DMS 273 treated with DMSO at 0.1 percent for 48 hours (cell line): ENCODE data around the gene TRAPPC1.

Experiments used
- DNase-seq: peaks from one replicate; lab custom pipeline; 2025; lab: John Stamatoyannopoulos, UW

TRAPPC1 gene

GRCh38 chr17:7940034-7940433 is 8.3 kb upstream of the TRAPPC1 start:
- no peak for DNase-seq

- no peak for DNase-seq
Measured at GRCh38 chr17:7935859-7936258, 4.1 kb upstream of the TRAPPC1 start.

DNA sequence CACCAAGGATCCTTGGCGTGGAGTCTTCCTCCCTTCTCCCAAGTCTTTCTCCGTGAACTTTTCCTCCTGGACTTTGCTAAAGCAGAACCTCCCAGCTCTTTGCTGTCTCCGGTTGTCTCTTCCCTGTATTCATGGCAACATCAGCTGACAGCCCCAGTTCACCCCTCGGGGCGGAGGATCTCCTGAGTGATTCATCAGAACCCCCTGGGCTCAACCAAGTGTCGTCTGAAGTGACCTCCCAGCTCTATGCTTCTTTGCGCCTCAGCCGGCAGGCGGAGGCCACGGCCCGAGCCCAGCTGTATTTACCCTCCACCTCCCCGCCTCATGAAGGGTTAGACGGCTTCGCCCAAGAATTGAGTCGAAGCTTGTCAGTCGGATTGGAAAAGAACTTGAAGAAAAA is 1.2 kb upstream of the TRAPPC1 start:
- DNase-seq = no peak

DNA sequence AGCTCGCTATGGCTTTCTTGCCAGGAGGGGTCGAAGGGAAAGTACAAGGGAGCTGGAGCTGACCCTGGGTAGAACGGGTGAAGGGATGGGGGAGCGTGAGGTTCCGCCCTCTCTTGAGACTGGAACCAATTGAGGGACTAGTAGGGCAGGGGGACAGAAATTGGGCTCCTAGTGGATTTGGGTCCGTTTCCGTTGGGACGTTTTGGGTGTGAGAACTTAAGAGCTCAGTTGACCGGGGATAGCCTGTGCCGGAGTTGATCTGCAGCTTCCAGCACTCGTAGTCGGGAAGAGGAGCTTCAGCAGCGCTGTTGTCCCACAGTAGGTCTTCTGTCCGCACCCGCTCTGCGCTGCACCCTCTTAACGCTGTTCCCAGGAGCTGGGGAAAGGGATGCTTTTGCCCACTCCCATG is 741 bp upstream of the TRAPPC1 start:
- DNase-seq = no peak

- no peak for DNase-seq
Measured at GRCh38 chr17:7930841-7931631, 710 bp downstream of the TRAPPC1 start.

DNA sequence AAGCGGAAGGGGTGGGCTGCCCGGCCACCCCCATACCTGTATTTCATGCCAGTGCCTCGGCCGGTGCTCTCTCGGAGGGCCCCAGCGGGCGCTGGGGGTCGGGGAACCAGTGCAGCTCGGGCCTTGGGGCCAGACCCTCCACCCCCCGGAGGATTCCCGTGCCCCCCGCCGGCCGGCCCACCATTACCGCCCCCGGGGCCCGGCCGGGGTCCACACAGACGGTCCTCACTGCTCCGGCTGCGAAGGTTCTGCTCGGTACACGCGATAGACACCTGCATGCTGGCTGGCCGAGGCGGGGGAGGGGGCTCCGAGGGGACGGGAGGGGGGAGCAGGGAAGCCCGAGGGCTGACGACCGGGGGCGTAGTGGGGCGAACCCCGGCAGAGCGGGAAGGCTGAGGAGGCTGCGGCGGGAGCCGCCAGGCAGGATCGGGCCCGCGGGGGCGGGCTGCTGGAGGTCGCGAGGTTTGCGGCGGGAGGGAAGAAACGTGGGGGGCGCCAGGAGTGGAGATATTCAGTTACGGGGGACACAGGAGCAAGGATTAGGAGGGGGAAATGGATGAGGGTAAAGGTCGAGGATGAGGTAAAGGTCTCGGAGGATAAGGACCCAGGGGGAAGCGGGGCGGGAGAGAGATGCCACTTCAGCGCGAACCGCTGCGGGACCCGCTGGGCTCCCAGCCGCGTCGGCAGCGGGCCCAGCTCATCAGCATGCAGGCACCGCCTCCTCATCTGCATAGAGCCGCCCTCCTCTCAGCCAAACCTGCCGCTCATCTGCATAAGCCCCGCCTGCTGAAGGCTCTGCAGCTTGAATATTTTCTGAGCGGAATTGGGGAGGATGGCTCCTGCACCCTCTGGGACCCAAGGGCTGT is 2.4 kb downstream of the TRAPPC1 start, which contains the start of gene KCNAB3:
KCNAB3 (minus strand) TSS at position 699 of the 866 bp plus-strand sequence; CDS start at position 278, 421 bp downstream.
- DNase-seq = no peak

DNA sequence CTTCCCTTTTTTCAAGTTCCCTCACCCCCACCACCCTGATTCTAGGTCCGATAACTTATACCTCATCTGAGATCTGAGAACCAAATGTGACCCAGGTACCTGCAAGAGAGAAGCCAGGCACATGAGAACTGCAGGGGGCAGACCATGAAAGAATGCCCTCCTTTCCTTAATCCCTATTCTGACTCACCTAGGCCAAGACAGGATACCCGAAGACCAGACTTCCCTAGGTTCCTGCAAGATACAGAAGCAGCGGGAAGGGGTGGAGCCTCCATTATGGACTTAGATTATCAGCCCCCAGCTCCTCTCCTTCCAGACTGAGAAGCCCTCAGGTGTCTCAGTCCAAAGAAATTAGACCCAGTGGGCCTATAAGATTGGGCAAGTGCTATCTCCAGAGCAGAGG is 4.2 kb downstream of the TRAPPC1 start:
- no peak for DNase-seq

DNA sequence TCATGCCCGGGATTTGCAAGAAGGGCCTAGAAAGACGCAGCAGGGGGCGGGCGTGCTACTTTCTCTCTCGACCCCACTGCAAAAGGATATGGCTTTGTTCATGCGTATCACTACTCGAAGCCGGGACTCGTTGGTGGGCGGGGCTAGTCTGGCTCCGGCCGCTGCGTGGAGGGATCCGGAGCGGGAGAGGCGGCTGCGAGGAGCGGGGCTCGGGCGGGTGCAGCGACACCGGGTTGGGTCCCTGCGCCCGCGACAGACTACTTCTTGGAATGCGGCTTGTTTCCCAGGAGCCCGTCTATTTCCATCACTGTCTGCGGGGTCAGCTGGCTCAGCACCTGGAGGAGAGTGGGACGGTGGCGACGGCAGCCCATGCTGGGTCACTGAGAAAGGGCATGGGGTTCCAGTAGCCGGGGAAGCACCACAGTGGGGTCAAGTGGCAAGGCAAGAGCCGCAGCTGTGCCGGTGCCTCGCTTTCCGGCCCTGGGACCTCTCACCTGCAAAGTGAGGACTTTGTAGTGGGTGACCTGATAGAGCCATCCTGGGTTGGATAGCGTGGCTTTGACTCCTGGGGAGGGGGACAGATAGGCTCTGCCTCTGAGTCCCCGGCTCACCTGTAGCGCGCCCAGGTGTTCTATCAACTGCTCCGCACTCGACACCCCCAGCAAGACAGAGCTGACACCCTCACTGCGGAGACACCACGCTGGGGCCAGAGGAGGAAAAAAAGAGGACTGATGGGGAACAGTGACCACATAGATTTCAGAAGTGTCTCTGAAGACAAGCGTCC is 8.7 kb downstream of the TRAPPC1 start:
- DNase-seq = no peak

DNA sequence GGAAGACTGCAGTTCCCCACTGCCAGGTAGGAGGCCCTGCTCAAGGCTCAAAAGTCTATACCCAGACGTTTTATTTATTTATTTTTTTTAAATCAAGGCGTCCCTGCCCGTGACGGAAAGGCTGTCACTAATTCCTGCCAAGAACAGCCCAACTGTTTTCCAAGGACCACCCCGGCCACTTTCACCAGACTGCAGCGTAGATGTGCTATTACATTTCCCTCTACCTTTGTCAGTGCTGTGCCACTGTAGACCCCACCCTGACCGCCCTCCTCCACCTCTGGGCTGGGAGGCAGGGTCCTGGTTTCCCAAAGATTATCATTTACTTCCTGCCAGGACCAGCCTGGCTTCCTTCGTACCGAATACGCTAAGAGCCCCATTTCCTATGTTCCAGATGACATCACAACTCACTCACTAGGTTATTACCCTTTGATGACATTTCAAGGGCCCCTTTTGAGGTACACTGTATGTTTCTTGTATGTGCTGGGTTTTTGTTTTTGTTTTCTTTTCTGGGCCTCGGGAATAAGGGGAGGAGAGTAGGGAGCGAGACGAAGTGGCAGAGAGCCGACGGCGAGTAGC is 9.4 kb downstream of the TRAPPC1 start:
- no peak for DNase-seq

- DNase-seq = no peak
Measured at GRCh38 chr17:7916808-7917207, 14.9 kb downstream of the TRAPPC1 start.

GRCh38 chr17:7916385-7916682 is 15.4 kb downstream of the TRAPPC1 start:
- DNase-seq = no peak

DNA sequence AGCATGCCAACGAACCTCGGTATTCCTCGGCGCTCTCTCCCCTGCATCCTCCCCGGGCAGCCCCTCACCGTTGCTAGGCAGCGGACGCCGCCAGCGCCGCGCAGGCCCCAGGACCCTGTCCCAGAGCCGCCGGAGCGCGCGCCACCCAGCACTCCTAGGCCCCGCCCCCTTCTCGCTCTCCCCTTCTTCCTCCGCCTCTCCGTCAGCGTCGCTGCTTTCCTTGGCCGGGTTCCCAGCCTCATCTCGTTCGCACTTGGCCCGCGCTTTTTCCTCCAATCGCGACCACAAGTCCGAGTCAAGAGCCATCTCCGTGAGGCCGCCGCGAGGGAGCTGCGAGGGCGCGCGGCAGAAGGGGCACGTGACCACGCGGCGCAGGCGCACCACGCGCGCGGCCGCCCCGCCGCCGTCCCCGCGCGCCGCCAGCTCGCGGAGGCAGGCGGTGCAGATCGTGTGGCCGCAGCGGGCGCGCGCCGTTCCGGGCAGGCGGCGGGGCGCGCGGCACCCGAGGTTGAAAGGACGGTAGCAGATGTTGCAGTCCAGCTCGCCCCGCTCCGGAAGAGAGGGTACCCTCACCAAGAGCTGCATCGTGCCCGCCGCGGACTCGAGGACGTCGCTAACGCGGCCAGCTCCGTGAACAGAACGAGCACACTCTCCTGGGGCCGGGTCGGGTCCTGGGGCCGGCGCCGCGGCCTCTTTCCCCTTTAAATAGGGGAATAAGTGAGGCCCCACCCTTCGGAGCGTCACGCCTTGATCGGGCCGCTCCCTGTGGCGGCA is 15.9 kb downstream of the TRAPPC1 start, which contains the start of gene RNF227:
RNF227 (minus strand) TSS at position 679 of the 774 bp plus-strand sequence; CDS start at position 585, 94 bp downstream.
- peak; percentile 81 for DNase-seq

GRCh38 chr17:7915179-7915610 is 16.6 kb downstream of the TRAPPC1 start:
- no peak for DNase-seq

DNA sequence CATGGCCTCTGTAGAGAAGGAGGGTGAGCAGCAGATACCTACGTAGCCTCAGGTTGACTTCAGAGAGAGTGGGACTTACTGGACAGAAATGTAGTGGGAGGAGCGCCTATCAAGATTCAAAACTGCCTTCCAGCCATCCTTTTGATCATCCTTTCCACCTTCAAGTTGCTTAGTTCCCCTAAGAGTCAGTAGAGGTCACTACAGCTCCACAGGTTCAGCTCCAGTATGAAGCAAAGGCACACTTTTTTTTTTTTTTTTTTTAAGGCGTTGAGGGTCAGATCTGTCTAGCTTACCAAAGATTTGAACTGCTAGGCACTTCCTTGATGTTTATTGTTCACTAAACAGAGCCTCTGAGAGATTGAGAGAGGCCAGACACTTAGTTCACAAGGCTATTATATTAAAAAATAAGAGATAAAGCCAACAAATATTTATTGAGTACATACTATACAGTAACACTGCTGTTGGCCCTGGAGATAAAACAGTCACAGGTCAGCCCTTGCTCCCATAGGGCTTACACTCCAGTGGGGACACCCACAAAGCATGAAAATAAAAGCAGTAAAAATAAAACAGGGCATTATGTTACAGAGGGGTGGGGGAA is 18.7 kb downstream of the TRAPPC1 start:
- DNase-seq = peak; percentile 35

GRCh38 chr17:7911116-7911515 is 20.6 kb downstream of the TRAPPC1 start:
- no peak for DNase-seq

GRCh38 chr17:7910711-7911110 is 21.0 kb downstream of the TRAPPC1 start:
- DNase-seq = no peak

DNA sequence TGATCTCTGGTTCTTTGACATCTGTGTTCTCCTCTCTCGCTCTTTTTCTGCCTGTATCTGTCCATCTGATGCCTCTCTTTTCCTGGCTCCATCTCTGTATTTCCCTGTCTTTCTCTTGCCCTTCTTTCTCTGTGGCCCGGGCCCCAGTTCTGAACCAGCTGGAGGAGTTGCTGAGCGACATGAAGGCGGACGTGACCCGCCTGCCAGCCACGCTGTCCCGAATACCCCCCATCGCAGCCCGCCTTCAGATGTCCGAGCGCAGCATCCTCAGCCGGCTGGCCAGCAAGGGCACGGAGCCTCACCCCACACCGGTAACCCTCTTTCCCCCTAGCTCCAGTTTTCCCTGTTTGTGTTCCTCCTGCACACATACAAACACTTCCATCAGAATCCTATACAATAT is 21.5 kb downstream of the TRAPPC1 start:
- DNase-seq = no peak

DNA sequence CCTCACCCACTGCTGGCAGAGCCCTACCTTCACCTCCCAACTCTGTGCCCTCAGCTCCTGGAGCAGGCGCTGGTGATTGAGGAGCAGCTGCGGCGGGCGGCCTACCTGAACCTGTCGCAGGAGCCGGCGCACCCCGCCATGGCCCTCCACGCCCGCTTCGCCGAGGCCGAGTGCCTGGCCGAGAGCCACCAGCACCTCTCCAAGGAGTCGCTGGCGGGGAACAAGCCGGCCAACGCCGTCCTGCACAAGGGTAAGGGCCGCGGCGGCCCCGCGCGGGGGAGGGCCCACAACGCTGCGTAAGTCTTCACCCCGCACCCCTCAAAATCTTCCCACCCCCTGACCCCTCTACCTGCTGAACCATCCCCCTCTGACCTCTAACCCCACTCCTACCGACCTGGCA is 22.7 kb downstream of the TRAPPC1 start:
- no peak for DNase-seq

DNA sequence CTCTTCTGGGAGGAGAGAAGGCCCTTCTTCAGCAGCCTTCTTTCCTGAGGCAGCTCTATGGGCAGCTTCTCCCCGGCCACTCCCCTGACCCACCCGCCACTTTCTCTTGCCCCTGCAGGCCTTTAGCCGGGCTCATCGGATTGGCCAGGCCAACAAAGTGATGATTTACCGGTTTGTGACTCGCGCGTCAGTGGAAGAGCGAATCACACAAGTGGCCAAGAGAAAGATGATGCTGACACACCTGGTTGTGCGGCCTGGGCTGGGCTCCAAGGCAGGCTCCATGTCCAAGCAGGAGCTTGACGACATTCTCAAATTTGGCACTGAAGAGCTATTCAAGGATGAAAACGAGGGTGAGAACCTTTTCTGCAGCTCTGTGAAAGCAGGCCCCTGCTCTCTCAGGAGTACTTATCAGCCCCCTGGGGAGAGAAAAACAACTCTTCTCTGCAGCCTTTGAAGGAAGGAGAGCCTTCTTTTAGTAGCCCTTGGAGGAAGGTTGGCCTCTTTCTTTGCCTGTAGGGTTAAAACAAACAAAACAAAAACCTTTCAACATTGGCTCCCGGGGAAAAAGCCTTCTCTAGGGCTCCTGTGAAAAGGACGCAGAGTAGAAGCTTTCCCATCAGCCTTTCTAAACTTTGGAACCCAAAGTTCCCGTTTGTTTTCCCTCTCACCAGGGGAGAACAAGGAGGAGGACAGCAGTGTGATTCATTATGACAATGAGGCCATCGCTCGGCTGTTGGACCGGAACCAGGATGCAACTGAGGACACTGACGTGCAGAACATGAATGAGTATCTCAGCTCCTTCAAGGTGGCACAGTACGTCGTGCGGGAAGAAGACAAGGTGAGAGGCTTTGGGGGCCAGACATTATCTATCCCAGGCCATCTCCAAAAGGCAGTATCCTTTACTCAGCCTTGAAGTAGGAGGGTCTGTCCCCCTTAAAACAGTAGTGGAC is 28.3 kb downstream of the TRAPPC1 start:
- no peak for DNase-seq

DNA sequence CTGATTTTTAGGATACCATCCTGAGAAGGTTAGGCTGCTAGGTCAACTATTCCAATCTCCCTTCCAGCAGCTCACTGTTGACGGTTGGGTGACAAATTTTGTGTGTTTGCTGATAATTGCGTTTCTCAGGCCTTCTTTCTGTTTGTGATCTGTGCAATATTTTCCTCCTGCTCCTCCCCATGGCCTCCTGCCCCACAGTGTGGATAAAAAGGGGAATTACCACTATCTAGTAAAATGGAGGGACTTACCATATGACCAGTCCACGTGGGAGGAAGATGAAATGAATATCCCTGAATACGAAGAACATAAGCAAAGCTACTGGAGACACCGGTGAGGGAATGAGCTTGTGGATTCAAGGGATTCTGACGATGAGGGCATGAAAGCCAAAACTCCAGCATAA is 34.0 kb downstream of the TRAPPC1 start:
- no peak for DNase-seq
